ENCODE measurements around the gene TREML2.

DNA sequence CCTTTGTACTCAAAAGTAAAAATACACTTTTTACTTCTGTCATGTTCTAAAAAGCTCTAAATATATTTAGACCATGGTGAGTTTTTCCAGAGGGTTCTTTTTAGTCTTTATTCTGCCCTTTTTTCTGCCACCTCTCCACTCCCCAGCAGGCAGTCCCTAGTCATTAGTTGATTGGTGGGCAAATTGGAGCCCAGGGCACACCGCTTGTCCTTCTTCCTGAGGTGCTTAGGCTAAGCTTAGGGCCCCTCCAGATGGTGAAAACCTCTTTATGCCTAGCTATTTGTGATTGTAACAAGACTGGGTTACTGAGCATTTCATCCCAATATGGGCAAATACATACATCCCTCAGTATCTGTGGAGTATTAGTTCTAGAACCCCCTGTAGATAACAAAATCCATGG lies 53.0 kb downstream of the TREML2 start:
- TF ChIP-seq POLR2A (IDR thresholded peaks at IDR 0.05) (no peak), CTCF (IDR thresholded peaks at IDR 0.05) (no peak)

All from heart left ventricle (tissue), 13 donors.